GM12878 (cell line): ENCODE data around the gene HIVEP3. TPM values are rescaled to one million over a fixed set of nuclear protein-coding genes. Genes with fewer than 3 reads are reported as not detected.

Source experiments
- ESRRA ChIP-seq: IDR thresholded peaks from 2 replicates; pipeline ENCODE4 v1.6.1; 2012; ENCODE audit warnings: mild to moderate bottlenecking, low read length, improper control_type of control experiment
- JUNB ChIP-seq: IDR thresholded peaks from 2 replicates; pipeline ENCODE4 v1.6.1; 2016; ENCODE audit warnings: antibody characterized with exemption, mild to moderate bottlenecking
- KDM1A ChIP-seq: fragments of 200-600 bp; sonication (generic); IDR thresholded peaks from 2 replicates; pipeline ENCODE4 v1.6.1; 2016; ENCODE audit warnings: borderline replicate concordance
- POLR2AphosphoS5 ChIP-seq: IDR thresholded peaks from 2 replicates; pipeline ENCODE4 v1.6.1; 2011; ENCODE audit warnings: mild to moderate bottlenecking, low read length, inconsistent platforms
- SREBF2 ChIP-seq: IDR thresholded peaks from 2 replicates; pipeline ENCODE4 v1.6.1; 2012; ENCODE audit warnings: mild to moderate bottlenecking, low read length
- WRNIP1 ChIP-seq: IDR thresholded peaks from 2 replicates; pipeline ENCODE4 v1.6.1; 2011; ENCODE audit warnings: low read depth, low read length, improper control_type of control experiment, borderline replicate concordance
- polyA plus RNA-seq, 11 experiments: library from polyadenylated mRNA; depleted of rRNA in 4 of 11; unstranded in 6 of 11; stranded (reverse) in 5 of 11; fragments of >200 nt; fragmentation: Nextera tagmentation in 4 of 11; fragmentation: Illumina TruSeq in 1 of 11; extraction: Ambion mirVana in 4 of 11; extraction: Trizol in 1 of 11; gene quantifications; 1 replicate in 1 of 11; 2 replicates in 10 of 11; pipeline versions ENCODE4 v1.2.1 to v1.2.3, GENCODE V29; 2011 to 2016; ENCODE audit warnings: inconsistent platforms in 2 of 11, missing spikeins in 2 of 11, low read depth in 1 of 11
- total RNA-seq, 4 experiments: library from RNA; depleted of rRNA in 3 of 4; stranded (reverse); fragments of >200 nt in 3 of 4; fragmentation: Illumina TruSeq in 1 of 4; extraction: Trizol in 1 of 4; gene quantifications; 2 replicates each; pipeline versions ENCODE4 v1.2.1 to v1.2.3, GENCODE V29; 2013 to 2021
- TF ChIP-seq, protein P1 (sequence below): fragments of 450-650 bp; IDR thresholded peaks from 2 replicates; pipeline ENCODE4 v1.6.1; 2016; ENCODE audit warnings: mild to moderate bottlenecking
- TF ChIP-seq, protein P2 (sequence below): fragments of 450-650 bp; IDR thresholded peaks from 2 replicates; pipeline ENCODE4 v1.6.1; 2018; ENCODE audit warnings: borderline replicate concordance, mild to moderate bottlenecking; ENCODE audit not compliant: partially characterized antibody

Gene HIVEP3
- total and polyA plus RNA-seq, 10 of the 15 experiments (the other 5 are each of a cell fraction or from before 2014, with no cell fraction given) = 1.8 to 13.6 (median 3.8) TPM

DNA sequence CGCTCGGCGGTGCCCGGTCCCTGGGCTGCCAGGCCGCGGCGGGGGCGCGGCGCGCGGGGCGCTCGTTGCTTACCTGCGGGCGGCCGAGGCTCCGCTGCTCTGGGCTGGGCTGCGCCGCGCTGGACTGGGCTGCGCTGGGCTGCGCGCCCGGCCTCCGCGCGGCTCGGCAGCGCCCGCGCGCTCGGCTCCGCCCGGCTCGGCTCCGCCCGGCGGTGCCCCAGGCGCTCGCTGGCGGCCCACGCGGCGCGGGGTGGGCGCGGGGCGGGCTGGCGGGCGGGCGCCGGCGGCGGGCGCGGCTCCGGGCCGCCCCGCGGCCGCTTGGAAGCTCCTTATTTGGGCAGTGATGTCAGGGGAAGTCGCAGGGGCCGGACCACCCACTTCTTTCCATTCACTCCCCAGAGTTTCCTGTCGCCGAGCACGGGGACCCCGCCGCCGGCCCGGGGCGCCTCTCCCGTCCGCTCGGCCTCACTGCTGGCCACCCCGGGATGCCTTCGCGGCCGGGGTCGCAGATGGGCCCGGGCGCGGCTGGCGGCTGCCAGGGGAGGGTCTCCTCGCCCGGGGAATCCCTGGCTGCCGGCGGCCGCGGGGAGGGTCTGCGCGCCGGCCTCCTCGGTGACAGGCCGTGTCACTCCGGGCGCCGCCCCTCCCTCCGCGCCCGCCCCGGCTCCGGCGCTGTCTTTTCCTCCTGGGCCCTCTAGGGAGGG, 256.5 kb downstream of the HIVEP3 start (continued):
- no peak for TF ChIP-seq POLR2AphosphoS5
- TF ChIP-seq WRNIP1 = no peak
- TF ChIP-seq, protein P1, sequence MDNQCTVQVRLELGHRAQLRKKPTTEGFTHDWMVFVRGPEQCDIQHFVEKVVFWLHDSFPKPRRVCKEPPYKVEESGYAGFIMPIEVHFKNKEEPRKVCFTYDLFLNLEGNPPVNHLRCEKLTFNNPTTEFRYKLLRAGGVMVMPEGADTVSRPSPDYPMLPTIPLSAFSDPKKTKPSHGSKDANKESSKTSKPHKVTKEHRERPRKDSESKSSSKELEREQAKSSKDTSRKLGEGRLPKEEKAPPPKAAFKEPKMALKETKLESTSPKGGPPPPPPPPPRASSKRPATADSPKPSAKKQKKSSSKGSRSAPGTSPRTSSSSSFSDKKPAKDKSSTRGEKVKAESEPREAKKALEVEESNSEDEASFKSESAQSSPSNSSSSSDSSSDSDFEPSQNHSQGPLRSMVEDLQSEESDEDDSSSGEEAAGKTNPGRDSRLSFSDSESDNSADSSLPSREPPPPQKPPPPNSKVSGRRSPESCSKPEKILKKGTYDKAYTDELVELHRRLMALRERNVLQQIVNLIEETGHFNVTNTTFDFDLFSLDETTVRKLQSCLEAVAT = no peak
- TF ChIP-seq ESRRA = no peak
- TF ChIP-seq, protein P2, sequence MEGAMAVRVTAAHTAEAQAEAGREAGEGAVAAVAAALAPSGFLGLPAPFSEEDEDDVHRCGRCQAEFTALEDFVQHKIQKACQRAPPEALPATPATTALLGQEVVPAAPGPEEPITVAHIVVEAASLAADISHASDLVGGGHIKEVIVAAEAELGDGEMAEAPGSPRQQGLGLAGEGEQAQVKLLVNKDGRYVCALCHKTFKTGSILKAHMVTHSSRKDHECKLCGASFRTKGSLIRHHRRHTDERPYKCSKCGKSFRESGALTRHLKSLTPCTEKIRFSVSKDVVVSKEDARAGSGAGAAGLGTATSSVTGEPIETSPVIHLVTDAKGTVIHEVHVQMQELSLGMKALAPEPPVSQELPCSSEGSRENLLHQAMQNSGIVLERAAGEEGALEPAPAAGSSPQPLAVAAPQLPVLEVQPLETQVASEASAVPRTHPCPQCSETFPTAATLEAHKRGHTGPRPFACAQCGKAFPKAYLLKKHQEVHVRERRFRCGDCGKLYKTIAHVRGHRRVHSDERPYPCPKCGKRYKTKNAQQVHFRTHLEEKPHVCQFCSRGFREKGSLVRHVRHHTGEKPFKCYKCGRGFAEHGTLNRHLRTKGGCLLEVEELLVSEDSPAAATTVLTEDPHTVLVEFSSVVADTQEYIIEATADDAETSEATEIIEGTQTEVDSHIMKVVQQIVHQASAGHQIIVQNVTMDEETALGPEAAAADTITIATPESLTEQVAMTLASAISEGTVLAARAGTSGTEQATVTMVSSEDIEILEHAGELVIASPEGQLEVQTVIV = no peak
- no peak for TF ChIP-seq SREBF2
- no peak for TF ChIP-seq JUNB
- no peak for TF ChIP-seq KDM1A
